ENCODE data around the gene BARX1.

DNA sequence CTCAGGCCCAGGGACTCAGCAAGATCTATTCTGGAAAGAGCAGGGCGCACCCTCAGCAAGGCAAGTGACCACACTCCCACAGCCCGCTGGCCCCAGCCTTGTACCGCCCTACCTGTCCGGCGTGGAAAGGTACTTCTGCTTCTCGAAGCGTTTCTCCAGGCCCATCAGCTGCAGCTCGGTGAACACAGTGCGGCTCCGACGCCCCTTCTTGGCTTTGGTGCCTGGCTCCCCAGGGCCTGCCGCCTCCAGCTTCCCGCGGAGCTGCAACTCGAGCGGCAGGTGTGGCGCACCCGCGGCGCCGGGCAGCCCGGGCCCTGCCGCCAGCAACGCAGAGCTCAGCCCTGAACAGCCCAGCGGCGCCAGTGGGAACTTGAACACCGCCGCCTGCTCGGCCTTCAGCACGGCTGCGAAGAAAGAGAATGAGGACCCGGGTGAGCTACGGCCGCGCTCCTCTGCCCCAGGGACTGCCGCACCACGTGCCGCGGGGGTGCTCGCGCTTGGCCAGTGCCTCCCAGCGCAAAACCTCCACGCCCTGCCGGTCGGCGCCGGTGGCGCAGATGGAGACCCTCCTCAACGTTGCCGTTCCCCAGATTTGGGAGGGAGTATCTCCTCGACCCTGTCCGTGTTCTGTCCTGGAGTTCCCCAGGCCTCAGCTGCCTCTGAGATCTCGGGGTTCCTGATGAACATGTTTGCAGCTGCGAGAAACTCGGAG, 2.2 kb downstream of the BARX1 start:
- no peak for TF ChIP-seq CTCF (IDR thresholded peaks at IDR 0.05; ENCODE audit: low read length)
- no peak for TF ChIP-seq EZH2 (IDR thresholded peaks at IDR 0.05; ENCODE audit: borderline replicate concordance, low read length)
